Astrocyte of the spinal cord (primary cell): Measurements from ENCODE around the gene ZP2.
"Not testable (repeated sequence)": the region's sequence is repeated elsewhere in the genome, so short reads cannot be mapped to it uniquely, and the experiment has no call there.

ENCODE experiments used
- DNase-seq: peaks from one replicate; pipeline ENCODE4 v3.0.0; 2011; ENCODE audit warnings: low read depth, low spot score
- H3K4me3 ChIP-seq: 2 replicates; pipeline ENCODE4 v1.5.1; 2011; ENCODE audit warnings: low read depth, mild to moderate bottlenecking, low read length, moderate library complexity
- in situ Hi-C: cut with HindIII; loops from 2 replicates; pipeline ENCODE4 v1.10.0; 2017; ENCODE audit warnings: low sequenced_read_pairs
- TF ChIP-seq, protein P1 (sequence below): IDR thresholded peaks from 2 replicates; pipeline ENCODE4 v1.5.1; 2012; ENCODE audit warnings: low read depth, mild to moderate bottlenecking, low read length, inconsistent platforms

The ZP2 gene

DNA sequence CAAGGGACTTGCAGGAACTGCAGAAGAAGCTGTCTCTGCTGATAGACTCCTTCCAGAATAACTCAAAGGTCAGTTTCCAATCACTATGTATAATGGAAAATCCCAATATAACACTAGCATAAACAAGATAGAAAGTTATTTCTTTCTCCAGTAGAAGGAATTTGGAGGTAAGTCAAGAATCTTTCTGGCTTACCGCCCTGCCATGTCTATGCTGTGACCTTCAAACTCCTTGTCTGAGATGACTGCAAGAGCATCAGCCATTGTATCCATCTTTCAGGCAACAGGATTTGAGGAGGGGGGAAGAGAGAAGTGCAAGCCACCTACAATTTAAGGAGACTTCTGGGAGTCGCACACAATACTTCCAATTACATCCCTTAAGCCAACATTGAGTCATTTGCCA lies 50.2 kb downstream of the ZP2 start:
- TF ChIP-seq, protein P1, sequence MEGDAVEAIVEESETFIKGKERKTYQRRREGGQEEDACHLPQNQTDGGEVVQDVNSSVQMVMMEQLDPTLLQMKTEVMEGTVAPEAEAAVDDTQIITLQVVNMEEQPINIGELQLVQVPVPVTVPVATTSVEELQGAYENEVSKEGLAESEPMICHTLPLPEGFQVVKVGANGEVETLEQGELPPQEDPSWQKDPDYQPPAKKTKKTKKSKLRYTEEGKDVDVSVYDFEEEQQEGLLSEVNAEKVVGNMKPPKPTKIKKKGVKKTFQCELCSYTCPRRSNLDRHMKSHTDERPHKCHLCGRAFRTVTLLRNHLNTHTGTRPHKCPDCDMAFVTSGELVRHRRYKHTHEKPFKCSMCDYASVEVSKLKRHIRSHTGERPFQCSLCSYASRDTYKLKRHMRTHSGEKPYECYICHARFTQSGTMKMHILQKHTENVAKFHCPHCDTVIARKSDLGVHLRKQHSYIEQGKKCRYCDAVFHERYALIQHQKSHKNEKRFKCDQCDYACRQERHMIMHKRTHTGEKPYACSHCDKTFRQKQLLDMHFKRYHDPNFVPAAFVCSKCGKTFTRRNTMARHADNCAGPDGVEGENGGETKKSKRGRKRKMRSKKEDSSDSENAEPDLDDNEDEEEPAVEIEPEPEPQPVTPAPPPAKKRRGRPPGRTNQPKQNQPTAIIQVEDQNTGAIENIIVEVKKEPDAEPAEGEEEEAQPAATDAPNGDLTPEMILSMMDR = no peak
- in situ Hi-C loops = no loop called here
- no peak for DNase-seq
- no peak overlapping the region for H3K4me3 ChIP-seq

DNA sequence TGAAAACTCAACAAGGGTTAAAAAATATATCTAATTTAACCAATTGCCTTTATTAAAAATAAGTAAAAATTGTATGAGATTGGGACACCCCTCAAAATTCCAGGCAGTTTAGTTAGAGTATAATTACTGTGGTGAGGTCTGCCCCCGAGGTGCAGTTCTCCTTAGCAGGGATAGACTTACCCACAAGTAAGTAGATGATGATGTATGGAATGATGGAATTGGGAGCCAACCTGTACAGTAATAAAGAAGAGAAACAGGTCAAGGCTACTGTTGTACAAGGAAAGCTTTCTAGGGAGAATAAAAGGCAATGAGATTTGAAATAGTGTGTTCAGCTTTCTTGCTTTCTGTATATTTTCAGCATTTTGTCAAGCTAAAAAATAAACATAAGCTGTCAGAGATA lies 51.1 kb downstream of the ZP2 start:
- H3K4me3 ChIP-seq = no peak overlapping the region
- in situ Hi-C loops = no loop called here
- TF ChIP-seq, protein P1 = no peak
- no peak for DNase-seq

- TF ChIP-seq, protein P1 = no peak
- peak overlapping the region; percentile 68 for H3K4me3 ChIP-seq
- in situ Hi-C loops = no loop called here
- DNase-seq = no peak
Observed at GRCh38 chr16:21159281-21159951, 52.0 kb downstream of the ZP2 start.

GRCh38 chr16:21158208-21159110 lies 52.9 kb downstream of the ZP2 start, which contains the start of gene LDAF1:
TSS of gene LDAF1 (plus strand) at chr16:21158674. CDS start at chr16:21161183, 2,509 bp downstream.
- TF ChIP-seq, protein P1 = no peak
- in situ Hi-C loops = no loop called here
- DNase-seq = peak; percentile 69
- H3K4me3 ChIP-seq = peak within 1 kb of the TSS; percentile 68

DNA sequence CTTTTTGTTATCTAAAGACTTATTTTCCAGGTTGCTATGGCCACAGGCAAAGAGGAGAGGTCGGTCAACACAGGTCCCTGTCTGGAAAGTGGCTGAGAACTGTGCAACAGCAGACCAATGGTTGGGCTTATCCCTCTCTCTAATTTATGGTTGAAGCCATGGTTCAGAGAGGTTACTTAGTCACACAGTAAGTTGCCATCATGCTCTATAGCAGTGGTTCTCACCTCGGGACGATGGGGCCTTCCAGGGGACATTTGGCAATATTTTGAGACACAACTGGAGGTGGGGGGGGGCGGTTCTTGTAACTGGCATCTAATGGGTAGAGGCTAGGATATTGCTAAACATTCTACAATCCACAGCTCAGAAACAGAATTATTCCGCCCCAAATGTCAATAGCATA lies 53.7 kb downstream of the ZP2 start:
- no peak for DNase-seq
- H3K4me3 ChIP-seq = no peak overlapping the region
- in situ Hi-C loops = no loop called here
- TF ChIP-seq, protein P1 = no peak

GRCh38 chr16:21156767-21157467 lies 54.5 kb downstream of the ZP2 start:
- TF ChIP-seq, protein P1 = peak; percentile 64
- DNase-seq = peak; percentile 75
- in situ Hi-C loops = no loop called here
- H3K4me3 ChIP-seq = no peak overlapping the region

- H3K4me3 ChIP-seq, DNase-seq, in situ Hi-C loops: not testable (repeated sequence)
Observed at GRCh38 chr16:21156011-21156410, 55.4 kb downstream of the ZP2 start.

- in situ Hi-C loops, H3K4me3 ChIP-seq, DNase-seq: not testable (repeated sequence)
Observed at GRCh38 chr16:21153124-21153729, 58.1 kb downstream of the ZP2 start.

DNA sequence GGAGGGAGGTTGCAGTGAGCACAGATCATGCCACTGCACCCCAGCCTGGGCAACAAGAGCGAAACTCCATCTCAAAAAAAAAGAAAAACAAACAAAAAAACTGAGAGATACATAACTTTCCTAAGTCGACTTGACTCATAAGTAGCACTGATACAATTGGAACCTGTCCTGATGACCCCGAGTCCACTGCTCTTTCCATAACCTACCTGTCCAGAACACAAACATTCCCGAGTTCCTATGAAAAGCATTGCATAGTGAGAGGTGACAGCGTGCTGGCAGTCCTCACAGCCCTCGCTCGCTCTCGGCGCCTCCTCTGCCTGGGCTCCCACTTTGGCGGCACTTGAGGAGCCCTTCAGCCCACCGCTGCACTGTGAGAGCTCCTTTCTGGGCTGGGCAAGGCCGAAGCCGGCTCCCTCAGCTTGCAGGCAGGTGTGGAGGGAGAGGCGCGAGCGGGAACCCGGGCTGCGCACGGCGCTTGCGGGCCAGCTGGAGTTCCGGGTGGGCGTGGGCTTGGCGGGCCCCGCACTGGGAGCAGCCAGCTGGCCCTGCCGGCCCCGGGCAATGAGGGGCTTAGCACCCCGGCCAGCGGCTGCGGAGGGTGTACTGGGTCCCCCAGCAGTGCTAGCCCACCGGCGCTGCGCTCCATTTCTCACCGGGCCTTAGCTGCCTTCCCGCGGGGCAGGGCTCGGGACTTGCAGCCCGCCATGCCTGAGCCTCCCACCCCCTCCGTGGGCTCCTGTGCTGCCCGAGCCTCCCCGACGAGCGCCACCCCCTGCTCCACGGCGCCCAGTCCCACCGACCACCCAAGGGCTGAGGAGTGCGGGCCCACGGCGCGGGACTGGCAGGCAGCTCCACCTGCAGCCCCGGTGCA lies 59.0 kb downstream of the ZP2 start:
- DNase-seq, in situ Hi-C loops, H3K4me3 ChIP-seq: not testable (repeated sequence)
